Gastrocnemius medialis (tissue), 4 donors: ENCODE results near the gene AGER.

Experiments
- CTCF ChIP-seq, 5 experiments: fragments of 450-650 bp in 3 of 5; fragments of 200-600 bp in 2 of 5; sonication (generic) in 2 of 5; IDR thresholded peaks in 4 of 5; conservative IDR thresholded peaks in 1 of 5; 1 replicate in 4 of 5; 2 replicates in 1 of 5; pipeline ENCODE4 v1.5.1; 2016 to 2019; ENCODE audit warnings: antibody characterized with exemption in 5 of 5, mild to moderate bottlenecking in 3 of 5, moderate library complexity in 3 of 5
- POLR2A ChIP-seq, 2 donors: fragments of 450-650 bp; IDR thresholded peaks; one replicate each; pipeline ENCODE4 v1.6.1; 2017; ENCODE audit warnings: antibody characterized with exemption in 2 of 2, mild to moderate bottlenecking in 2 of 2, moderate library complexity in 2 of 2

- TF ChIP-seq CTCF (IDR thresholded peaks at IDR 0.05 in 4 of 5, conservative IDR thresholded peaks at IDR 0.05 in 1 of 5) = no peak
- TF ChIP-seq POLR2A (IDR thresholded peaks at IDR 0.05) = no peak
These were observed 13.8 kb downstream of the AGER start for GRCh38 chr6:32170294-32170693.
